ENCODE data around the gene UNKL.

Gene UNKL

DNA sequence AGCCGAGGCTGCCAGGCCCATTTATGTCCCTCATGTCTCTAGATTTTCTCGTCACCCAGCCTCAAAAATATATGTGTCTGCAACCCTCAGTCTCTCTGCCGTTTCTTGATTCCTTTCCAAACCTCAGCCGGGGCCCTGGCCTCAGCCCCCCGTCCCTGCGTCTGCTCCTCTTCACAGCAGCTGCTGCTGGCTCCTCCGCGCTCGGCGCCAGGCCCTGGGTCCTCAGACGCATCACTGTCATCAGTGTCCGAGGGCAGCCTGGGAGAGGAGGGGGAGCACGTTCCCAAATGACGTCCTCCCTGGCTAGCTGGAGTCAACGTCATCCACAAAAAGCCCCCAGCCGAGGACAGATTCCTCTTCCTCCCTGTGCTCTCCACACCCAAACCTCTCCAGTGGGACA is 65.2 kb downstream of the UNKL start:
- DNase-seq: no peak

DNA sequence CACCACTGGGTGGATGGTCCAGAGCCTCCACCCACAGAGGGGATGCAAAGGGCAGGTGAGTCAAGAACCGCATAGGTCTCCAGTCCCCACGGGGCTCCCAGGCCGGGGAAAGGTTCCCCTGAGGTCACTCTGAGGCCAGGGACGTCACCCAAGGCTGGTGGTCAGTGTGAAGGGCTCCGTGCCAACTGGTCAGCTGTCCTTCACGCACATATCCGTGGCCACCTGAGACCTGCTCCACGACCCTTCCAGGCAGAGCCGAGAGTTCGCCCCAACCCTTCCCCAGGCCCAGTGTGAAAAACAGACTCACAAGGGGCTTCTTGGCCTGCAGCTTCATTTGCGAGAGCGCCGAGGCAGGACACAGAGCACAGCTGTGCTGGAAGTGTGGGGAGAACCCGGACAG is 65.6 kb downstream of the UNKL start:
- DNase-seq: no peak

DNA sequence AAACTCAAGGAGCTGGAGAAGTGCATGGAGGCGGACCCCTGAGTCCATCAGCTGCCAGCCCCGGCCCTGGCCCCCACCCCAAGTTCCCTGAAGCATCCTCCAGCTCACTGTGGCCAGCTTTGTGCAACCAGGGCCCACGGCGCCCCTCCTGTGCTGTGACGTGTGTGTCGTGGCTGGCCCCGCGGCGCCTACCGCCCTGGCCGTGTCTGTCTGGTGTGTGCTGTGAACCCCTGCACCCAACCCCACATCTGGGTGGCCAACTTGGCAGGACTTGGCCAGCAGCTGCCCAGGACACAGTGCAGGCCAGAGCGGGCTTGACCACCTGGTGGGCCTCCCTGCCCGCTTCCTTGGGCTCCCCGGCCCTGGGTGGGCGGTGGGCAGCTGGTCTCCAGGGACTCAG is 66.1 kb downstream of the UNKL start:
- no peak for DNase-seq

DNA sequence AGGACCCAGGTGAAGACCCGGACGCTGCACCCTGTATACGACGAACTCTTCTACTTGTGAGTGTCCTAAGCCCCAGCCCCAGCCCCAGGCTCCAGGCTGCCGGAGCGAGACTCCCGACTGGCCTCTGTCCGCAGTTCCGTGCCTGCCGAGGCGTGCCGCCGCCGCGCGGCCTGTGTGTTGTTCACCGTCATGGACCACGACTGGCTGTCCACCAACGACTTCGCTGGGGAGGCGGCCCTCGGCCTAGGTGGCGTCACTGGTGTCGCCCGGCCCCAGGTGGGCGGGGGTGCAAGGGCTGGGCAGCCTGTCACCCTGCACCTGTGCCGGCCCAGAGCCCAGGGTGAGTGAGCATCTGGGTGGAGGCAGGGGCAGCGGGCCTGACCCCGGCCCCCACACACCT is 66.5 kb downstream of the UNKL start:
- DNase-seq: no peak

DNA sequence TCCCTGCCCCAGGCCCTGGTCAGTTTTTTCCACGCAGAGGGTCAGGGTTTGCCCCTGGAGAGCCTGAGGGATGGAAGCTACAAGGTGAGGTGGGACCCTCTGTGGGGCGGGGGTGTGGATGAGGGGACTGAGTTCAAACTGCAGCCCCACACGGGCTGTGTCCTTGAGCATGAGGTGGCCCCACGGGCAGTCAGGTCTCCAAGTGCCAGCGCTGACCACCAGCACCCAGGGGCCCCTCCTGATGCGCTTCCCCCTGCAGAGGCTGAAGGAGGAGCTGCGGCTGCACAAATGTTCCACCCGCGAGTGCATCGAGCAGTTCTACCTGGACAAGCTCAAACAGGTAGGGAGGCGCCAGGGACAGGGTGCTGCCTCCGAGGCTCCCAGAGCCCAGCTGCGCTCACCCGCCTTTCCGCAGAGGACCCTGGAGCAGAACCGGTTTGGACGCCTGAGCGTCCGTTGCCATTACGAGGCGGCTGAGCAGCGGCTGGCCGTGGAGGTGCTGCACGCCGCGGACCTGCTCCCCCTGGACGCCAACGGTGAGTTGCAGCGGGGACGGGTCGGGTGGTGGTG is 67.1 kb downstream of the UNKL start:
- DNase-seq: no peak

DNA sequence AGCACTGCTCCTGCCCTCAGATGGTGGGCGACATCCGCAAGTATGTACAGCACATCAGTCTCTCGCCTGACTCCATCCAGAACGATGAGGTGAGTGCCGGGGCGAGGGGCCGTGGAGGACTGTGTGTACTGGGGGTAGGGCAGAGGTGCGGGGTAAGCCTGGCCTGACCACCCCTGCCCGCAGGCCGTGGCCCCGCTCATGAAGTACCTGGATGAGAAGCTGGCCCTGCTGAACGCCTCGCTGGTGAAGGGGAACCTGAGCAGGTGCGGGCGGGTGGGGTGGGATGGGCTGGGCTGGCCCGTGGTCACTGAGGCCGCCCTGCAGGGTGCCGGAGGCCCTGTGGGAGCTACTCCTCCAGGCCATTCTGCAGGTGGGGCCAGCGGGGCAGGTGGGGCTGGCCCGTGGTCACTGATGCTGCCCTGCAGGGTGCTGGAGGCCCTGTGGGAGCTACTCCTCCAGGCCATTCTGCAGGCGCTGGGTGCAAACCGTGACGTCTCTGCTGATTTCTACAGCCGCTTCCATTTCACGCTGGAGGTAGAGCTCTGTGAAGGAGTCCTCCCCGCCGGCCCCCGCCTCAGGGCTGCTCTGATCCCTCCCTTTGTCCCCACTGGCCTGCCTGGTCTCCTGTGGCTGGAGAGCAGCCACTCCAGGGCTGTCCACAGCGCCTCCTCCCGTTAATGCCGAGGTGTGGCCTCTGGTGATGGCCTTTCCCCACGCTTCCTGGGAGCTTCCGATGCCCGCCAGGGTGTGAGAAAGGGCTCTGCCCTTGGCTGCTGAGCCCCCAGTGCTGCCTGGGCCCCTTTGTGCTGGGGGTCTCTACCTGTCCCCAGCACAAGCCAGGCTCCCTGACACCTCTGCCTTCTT is 67.8 kb downstream of the UNKL start:
- no peak for DNase-seq

DNA sequence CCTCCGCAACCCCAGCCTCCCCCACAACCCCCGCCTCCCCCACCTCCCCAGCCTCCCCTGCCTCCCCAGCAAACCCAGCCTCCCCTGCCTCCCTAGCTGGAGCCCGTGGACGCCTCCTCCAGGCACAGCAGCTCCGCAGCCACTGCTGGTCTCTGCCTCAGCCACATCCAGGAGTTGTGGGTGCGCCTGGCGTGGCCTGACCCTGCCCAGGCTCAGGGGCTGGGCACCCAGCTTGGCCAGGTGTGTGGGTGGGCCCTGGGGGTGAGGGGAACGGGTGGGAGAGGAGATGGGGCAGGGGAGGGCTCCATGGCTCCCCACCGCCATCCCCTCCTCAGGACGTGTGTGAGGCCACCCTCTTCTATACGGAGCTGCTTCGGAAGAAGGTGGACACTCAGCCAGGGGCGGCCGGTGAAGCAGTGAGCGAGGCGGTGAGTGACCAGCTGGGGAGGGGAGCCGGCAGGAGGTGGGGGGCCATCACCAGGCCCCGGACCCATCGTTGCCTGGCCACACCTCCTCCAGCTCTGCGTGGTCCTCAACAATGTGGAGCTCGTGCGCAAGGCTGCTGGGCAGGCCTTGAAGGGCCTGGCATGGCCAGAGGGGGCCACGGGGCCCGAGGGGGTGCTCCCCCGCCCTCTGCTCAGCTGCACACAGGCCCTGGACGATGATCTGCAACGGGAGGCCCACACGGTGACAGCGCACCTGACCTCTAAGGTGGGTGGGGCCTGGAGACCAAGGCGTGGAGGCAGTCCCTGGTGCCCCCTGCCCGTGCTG is 68.7 kb downstream of the UNKL start:
- no peak for DNase-seq

DNA sequence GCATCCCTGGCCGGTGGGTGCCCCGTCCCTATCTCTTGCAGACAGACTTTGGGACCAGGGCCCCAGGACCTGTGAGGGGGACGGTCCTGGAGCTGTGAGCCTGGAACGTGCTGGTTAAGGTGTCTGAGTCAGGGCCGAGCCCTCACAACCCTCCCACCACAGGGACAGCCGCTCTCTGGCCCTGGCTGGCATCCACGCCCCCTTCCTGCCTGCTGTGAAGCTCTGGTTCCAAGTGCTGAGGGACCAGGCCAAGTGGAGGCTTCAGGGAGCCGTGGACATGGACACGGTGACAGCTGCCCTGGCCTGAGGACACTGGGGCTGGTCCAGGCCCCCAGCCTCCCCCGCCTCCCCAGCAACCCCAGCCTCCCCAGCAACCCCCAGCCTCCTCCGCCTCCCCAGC is 69.4 kb downstream of the UNKL start:
- DNase-seq: no peak

DNA sequence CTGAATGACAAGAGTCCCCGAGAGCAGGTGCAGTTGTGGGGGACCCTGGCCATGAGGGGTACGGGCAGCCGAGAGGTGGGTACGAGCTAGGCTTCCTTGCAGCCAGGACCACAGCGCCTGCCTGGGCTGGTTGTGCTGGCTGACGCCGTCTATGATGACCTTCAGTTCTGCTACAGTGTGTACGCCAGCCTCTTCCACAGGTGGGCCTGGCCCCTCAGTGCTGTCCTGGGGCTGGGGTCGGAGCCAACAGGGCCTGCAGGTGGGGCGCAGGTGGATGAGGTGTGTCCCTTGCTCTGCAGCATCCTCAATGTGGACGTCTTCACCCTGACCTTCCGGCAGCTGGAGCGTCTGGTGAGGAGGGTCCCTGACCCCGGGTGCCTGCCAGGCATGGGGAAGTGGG is 70.0 kb downstream of the UNKL start:
- no peak for DNase-seq

DNA sequence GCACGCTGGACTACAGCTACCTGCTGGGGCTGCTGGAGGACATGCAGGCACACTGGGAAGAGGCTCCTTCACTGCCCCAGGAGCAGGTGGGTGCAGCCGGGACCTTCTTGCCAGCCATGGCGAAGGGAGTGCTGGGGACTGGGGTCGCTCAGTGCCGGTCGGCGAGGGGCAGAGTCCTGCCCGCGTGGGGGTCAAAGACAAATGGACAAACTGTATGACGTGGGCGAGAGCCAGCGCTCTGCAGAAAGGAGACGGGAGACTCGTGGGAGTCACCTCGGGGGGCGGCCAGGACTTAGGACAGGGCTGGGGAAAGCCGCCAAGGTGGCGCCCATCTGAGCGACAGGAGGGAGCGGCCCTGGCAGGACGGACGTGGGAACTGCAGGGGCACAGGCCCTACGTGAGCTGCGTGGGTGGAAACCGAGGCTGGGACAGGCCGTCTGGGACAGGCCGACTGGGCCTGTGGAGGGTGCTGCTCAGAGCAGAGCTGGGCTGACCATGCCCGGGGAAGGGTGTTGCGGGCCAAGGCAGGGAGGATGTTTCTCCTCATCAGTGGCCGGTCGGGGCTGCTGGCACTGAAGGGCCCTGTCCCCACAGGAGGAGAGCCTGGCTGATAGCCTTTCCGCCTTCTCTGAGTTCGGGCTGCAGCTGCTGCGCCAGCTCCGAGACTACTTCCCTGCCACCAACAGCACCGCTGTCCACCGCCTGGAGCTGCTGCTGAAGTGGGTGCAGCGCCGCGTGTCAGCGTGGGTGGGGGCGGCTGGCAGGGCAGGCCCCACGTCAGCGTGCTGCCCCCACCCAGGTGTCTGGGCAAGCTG is 70.9 kb downstream of the UNKL start:
- no peak for DNase-seq

DNA sequence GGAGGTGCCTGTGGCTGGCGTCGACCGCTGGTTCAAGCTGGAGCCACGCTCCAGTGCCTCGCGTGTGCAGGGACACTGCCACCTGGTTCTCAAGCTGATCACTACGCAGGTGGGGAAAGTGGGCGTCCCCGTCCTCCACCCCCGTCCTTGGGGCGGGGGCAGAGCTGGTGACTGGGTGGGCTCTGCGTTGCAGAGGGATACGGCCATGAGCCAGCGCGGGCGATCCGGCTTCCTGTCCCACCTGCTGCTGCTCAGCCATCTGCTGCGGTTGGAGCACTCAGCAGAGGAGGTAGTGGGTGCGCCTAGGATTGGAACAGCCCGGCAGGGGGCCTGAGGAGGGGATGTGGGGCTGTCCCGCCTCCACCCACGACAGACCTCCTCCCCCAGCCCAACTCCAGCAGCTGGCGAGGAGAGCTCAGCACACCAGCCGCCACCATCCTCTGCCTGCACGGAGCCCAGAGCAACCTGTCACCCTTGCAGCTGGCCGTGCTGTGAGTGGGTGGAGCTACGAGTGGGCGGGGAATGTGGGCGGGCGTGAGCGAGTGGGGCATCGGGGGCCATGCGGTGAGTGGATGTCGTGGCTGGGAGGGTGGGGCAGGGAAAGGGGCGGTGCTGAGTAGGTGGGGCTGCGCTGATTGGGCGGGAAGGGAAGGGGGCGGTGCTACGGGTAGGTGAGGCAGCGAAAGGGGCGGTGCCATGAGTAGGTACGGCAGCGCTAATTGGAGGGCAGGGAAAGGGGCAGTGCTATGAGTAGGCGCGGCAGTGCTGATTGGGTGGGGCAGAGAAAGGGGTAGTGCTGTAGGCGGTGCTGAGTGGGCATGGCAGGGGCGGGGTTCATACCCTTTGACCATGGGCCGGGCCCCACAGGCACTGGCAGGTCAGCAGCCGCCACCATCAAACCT is 71.7 kb downstream of the UNKL start:
- DNase-seq: peak; percentile 94

DNA sequence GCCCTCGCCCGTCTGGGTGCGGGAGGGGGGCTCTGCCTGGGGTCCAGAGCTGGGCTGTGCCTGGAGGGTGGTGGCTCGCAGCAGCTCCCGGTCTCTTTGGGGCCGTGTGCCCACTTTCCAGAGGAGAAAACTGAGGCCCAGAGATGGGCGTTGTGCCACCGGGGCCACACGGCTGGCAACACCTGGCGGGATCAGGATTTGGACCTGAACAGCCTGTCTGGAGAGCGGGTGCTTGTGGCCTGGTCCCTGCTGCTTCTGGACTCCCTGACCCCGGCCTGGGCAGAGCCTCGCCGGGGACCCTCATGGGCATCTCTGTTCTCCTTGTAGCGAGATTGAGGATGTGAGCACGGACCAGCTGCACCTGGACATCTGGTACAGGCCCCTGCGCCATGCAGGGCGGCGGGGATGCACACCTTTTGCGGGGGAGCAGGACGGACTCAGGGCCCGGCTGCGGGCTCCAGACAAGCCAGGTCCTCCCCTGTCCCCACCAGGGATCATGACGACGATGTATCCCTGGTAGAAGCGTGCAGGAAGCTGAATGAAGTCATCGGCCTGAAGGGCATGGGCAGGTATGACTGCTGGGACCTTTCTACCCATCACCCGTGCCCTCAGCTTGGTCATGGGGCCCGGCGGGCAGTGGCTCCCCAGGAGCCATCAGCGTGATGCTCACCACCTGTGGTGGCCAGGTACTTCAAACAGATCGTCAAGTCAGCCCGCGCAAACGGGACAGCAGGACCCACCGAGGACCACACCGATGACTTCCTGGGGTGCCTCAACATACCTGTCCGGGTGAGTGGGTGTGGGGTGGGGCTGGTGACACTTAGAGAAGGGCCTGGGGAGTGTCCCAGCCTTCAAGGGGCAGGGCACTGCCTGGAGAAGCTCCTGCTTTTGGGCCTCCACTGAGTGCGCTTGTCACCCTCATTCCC is 72.7 kb downstream of the UNKL start:
- no peak for DNase-seq

DNA sequence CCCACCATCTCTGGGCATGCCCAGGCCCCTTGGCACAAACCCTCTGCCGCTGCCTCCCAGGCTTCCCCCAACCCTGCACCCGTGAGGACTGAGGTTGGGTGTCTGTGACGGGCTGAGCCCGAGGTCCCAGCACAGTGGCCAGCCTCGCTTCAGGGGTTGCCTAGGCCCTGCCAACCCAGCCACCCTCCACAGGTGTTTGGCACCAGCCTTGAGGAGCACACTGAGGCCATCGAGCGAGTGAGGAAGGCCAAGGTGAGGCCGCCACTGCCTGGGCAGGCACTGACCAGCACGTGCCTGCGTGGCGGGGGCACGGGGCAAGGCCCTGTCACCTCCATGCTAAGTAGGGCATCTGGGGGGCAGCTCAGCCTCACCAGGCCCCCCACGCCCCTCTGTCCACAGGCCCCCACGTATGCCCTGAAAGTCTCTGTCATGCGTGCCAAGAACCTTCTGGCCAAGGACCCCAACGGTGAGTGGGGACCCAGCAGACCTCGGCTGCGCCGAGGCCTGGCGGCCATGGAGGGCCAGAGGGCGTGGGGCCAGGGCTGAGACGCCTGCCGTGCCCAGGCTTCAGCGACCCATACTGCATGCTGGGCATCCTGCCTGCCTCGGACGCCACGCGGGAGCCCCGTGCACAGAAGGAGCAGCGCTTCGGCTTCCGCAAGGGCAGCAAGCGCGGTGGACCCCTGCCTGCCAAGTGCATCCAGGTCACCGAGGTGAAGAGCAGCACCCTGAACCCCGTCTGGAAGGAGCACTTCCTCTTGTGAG is 73.6 kb downstream of the UNKL start:
- no peak for DNase-seq

DNA sequence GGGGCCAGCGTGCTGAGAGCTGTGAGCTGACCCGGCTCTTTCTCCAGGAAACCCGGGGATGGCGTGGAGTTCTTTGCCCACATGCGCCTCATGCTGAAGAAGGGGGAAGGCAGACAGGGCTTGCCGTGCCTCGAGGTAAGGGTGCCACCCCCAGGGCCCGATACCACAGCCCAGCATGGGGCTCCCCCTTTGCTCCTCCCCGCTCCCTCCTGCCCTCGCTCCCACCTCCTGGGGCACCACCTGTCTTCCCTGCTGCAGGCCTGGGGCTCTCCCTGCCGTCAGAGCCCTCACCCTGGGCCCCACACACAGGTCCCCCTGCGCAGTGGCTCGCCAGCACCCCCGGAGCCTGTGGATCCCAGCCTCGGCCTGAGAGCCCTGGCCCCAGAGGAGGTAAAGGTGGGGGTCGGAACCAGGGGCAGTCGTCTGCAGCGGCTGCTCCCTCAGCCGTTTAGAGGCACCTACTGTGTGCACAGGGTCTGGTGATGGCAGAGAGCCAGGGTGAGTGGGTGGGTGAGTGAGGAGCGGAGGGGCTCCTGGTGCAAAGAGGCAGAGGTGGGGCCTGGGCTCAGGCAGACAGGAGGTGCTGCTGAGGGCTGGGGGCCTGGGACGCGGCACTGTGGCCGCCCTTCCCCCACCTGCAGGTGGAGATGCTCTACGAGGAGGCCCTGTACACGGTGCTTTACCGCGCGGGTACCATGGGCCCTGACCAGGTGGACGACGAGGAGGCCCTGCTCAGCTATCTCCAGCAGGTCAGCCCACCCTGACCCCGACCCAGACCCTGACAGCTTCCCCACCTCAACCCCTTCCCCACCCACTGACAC is 75.4 kb downstream of the UNKL start:
- no peak for DNase-seq

DNA sequence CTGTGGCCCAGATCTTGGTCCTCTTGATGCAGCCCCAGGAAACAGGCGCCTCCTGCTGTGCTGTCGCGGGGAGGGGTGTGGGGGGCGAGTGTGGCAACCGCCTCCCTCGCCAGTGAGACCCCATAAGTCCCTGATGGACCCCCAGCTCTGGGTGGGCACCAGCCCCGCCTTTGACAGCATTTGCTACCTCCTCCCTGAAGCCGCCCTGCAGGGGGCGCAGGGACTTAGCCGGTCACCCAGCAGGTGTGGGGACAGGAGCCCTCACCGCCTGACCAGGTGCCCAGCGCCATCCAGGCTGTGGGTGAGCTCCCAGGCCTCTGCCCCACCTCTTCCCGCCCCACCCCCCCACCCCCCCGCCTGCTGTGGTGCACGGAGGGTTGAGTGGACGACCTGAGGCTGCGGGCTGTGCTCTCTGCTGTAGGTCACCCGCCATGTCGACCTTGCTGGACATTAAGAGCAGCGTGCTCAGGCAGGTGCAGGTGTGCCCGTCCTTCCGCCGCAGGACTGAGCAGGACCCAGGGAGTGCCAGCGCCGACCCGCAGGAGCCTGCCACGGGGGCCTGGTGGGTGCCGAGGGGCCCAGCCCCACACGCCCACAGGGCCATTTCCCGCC is 76.3 kb downstream of the UNKL start:
- DNase-seq: no peak

DNA sequence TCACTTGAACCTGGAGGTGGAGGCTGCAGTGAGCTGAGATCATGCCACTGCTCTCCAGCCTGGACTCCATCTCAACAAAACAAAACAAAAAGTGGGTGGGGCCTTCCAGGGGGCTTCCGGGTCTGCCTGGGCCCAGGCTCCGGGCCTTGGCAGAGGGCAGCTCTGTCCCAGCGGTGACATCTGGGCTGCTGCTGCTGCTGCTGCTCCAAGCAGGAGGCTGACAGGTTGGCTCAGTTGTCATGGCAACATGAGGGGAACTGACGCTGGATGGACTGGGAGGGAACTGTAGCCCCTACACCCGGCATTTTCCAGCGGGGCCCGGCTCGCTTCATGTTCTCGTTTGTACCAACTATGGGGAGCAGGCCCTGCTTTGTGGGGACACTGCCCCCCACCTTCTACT is 77.0 kb downstream of the UNKL start:
- DNase-seq: no peak

DNA sequence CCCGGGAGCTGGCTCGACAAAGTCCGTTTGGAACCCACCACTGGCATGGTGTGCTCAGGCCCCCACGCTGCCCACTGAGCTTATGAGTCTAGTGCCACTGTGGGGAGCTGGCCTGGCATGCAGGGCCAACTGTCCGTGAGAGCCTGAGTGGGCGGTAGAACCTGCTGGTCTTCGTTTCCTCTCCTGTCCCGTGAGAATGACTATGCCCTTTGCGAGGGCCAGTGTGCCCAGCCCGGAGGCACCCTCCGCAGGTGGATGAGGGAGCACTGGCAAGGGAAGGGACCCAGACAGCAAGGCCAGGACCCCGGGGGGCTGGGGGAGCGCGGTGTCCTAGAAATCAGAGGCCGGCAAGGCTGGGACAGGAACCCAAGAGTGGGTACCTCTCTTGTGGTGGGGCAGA is 77.9 kb downstream of the UNKL start:
- DNase-seq: no peak

DNA sequence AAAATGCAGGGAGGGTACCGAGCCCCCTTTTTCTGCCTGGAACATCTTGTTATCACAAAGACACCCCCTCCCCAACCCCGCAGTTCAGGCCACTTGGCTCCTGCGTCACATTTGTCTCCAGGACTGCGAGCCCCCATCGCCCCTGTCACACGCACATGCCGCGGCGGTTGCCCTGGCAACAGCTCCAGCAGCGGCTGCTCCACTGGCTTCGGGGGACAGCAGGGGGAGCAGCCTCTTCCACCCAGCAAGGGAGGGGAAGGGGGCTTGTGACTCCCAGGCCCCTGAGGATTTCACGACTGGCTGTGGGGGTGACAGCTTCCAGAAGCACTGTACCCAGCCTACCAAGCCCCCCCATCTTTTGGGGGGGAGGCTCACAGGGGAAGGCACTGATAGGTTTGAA is 78.5 kb downstream of the UNKL start:
- DNase-seq: no peak
